PC-9 (cell line): ENCODE measurements around the gene CDH26.

Experiments used
- EZH2 ChIP-seq: fragments of 200-600 bp; sonication (generic); IDR thresholded peaks from 2 replicates; pipeline ENCODE4 v1.8.0; 2017; ENCODE audit warnings: antibody characterized with exemption, low read depth
- TF ChIP-seq, protein P1 (sequence below): fragments of 200-600 bp; sonication (generic); conservative IDR thresholded peaks from 2 replicates; pipeline ENCODE4 v1.6.1; 2017; ENCODE audit warnings: mixed run types, antibody characterized with exemption, mild to moderate bottlenecking, moderate library complexity

- TF ChIP-seq, protein P1, sequence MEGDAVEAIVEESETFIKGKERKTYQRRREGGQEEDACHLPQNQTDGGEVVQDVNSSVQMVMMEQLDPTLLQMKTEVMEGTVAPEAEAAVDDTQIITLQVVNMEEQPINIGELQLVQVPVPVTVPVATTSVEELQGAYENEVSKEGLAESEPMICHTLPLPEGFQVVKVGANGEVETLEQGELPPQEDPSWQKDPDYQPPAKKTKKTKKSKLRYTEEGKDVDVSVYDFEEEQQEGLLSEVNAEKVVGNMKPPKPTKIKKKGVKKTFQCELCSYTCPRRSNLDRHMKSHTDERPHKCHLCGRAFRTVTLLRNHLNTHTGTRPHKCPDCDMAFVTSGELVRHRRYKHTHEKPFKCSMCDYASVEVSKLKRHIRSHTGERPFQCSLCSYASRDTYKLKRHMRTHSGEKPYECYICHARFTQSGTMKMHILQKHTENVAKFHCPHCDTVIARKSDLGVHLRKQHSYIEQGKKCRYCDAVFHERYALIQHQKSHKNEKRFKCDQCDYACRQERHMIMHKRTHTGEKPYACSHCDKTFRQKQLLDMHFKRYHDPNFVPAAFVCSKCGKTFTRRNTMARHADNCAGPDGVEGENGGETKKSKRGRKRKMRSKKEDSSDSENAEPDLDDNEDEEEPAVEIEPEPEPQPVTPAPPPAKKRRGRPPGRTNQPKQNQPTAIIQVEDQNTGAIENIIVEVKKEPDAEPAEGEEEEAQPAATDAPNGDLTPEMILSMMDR: peak; percentile 54
- TF ChIP-seq EZH2: no peak
Measured at GRCh38 chr20:59955131-59955796, 3.0 kb upstream of the CDH26 start.
